ENCODE results near the gene DCDC2.
"Not testable (repeated sequence)": the region's sequence is repeated elsewhere in the genome, so short reads cannot be mapped to it uniquely, and the experiment has no call there.

DCDC2 gene

DNA sequence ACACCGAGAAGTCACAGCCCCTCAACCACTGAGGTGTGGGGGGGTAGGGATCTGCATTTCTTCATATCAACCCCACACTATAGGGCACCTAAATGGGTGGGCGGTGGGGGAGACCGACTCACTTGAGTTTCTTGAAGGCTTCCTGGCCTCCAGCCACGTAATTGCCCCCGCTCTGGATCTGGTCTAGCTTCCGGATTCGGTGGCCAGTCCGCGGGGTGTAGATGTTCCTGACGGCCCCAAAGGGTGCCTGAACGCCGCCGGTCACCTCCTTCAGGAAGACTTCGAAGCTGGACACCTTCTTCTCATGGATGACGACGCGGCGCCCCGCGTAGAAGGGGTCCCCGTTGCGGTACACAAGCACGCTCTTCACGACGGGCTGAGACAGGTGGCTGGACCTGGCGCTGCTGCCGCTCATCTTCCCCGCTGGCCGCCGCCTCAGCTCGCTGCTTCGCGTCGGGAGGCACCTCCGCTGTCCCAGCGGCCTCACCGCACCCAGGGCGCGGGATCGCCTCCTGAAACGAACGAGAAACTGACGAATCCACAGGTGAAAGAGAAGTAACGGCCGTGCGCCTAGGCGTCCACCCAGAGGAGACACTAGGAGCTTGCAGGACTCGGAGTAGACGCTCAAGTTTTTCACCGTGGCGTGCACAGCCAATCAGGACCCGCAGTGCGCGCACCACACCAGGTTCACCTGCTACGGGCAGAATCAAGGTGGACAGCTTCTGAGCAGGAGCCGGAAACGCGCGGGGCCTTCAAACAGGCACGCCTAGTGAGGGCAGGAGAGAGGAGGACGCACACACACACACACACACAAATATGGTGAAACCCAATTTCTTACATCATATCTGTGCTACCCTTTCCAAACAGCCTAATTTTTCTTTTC is at the start of gene DCDC2:
DCDC2 (minus strand) TSS at position 724 of the 883 bp plus-strand sequence; CDS start at position 415, 309 bp downstream.
- ATAC-seq (peak; percentile 13), DNase-seq (peak; percentile 20)
- no peak within 1 kb of the TSS for H3K27ac Mint-ChIP-seq
- peaks cover 20% of the 10 kb centered on the region for H3K27me3 Mint-ChIP-seq
- peak within 1 kb of the TSS; percentile 65 for H3K4me3 Mint-ChIP-seq
- H3K4me1 Mint-ChIP-seq, result peaks cover 19% of the 10 kb centered on the region
- no peaks in the 10 kb centered on the region for H3K36me3 Mint-ChIP-seq (ENCODE audit: low read depth)
- no peaks in the 10 kb centered on the region for H3K9me3 Mint-ChIP-seq

DNA sequence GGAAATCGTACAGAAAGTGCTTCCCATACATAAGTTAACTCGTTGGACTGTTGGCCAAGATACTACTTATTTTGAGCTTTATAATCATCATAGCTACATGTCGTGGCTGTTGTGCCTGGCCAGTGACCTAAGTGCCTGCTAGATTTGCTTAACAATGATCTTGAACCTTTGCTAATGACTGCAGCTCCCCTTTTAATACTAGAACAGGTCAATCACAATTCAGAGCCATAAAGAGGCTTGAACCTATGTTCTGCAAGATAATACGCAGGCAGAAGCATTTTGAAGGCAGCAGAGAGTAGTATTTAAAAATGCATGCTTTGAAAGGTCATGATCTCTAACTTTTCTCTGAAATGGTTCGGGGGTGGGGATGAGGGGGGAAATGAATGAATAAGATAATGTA is 47.4 kb upstream of the DCDC2 start:
- Mint-ChIP-seq H3K27me3 (no peaks in the 10 kb centered on the region), H3K4me3 (no peak overlapping the region), H3K4me1 (peaks cover 29% of the 10 kb centered on the region), H3K9me3 (no peaks in the 10 kb centered on the region), H3K27ac (no peak overlapping the region), H3K36me3 (ENCODE audit: low read depth) (peaks cover 17% of the 10 kb centered on the region)
- no peak for DNase-seq
- no peak for ATAC-seq

DNA sequence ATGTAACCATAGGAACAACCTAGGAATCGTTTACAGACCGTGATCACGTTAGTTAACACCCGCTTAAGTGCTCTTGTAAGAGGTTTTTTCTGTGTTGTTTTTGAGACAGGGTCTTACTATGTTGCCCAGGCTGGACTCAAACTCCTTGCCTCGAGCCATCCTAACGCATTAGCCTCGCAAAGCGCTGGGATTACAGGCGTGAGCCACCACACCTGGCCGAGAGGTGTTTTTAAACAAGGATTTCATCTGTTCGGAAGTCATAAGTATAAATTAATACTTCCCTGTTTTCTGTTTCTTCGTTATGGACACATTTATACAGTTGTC is 45.6 kb upstream of the DCDC2 start:
- H3K4me1 Mint-ChIP-seq, result peaks cover 29% of the 10 kb centered on the region
- H3K27me3 Mint-ChIP-seq, result peaks cover 8% of the 10 kb centered on the region
- ATAC-seq (no peak), DNase-seq (no peak)
- peak overlapping the region; percentile 94 for H3K4me3 Mint-ChIP-seq
- peaks cover 11% of the 10 kb centered on the region for H3K36me3 Mint-ChIP-seq (ENCODE audit: low read depth)
- peak overlapping the region; percentile 87 for H3K27ac Mint-ChIP-seq
- H3K9me3 Mint-ChIP-seq, result no peaks in the 10 kb centered on the region

DNA sequence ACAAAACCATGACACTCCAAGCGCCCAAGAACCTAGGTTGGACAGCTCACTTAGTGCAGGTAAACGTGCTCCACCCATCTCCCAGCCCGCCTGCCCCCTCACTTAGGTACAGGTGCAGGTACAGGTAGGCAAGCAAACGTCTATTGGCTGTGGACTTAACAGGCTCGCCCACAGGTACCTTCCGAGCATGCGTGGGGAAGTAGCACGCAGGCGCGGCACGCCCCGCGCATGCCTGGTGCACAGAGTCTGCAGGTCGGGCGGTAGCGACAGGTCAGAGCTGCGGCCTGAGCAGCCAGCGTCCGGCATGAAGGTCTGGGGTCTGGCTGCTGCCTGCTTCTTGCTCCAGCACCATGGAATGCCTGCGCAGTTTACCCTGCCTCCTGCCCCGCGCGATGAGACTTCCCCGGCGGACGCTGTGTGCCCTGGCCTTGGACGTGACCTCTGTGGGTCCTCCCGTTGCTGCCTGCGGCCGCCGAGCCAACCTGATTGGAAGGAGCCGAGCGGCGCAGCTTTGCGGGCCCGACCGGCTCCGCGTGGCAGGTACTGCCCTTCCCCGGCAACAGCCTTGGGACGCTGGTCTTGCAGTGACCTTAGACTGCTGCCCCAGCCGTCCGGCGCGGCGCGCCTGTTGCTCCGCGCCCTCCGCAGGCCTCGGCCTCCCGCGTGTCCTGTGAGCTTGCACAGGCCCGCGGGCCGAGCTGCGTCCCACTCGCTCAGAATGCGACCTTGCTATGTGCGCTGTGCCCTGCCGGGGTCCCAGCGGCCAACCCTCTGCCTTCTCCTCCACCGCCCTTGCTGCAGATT is 45.0 kb upstream of the DCDC2 start, which contains the start of gene MRS2:
MRS2 (plus strand) TSS at position 240 of the 804 bp plus-strand sequence; CDS start at position 351, 111 bp downstream.
- peaks cover 8% of the 10 kb centered on the region for H3K36me3 Mint-ChIP-seq (ENCODE audit: low read depth)
- ATAC-seq (peak; percentile 96), DNase-seq (peak; percentile 80)
- peak within 1 kb of the TSS; percentile 87 for H3K27ac Mint-ChIP-seq
- peaks cover 9% of the 10 kb centered on the region for H3K27me3 Mint-ChIP-seq
- peaks cover 29% of the 10 kb centered on the region for H3K4me1 Mint-ChIP-seq
- H3K9me3 Mint-ChIP-seq, result no peaks in the 10 kb centered on the region
- H3K4me3 Mint-ChIP-seq, result peak within 1 kb of the TSS; percentile 94

DNA sequence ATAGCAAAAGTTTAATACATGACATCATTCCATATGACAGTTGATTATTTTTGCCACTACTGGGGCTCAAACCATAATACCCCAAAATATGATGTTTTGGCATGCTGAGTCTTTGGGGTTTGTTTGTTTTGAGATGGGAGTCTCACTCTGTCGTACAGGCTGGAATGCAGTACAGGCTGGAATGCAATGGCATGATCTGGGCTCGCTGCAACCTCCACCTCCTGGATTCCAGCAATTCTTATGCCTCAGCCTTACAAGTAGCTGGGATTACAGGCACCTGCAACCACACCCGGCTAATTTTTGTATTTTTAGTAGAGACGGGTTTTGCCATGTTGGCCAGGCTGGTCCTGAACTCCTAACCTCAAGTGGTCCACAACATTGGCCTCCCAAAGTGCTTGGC is 43.6 kb upstream of the DCDC2 start:
- no peak for DNase-seq
- peaks cover 29% of the 10 kb centered on the region for H3K4me1 Mint-ChIP-seq
- H3K27me3 Mint-ChIP-seq, result peaks cover 19% of the 10 kb centered on the region
- H3K9me3 Mint-ChIP-seq, result peaks cover 3% of the 10 kb centered on the region
- H3K4me3 Mint-ChIP-seq, result no peak overlapping the region
- ATAC-seq, result no peak
- peaks cover 8% of the 10 kb centered on the region for H3K36me3 Mint-ChIP-seq (ENCODE audit: low read depth)
- H3K27ac Mint-ChIP-seq, result no peak overlapping the region

DNA sequence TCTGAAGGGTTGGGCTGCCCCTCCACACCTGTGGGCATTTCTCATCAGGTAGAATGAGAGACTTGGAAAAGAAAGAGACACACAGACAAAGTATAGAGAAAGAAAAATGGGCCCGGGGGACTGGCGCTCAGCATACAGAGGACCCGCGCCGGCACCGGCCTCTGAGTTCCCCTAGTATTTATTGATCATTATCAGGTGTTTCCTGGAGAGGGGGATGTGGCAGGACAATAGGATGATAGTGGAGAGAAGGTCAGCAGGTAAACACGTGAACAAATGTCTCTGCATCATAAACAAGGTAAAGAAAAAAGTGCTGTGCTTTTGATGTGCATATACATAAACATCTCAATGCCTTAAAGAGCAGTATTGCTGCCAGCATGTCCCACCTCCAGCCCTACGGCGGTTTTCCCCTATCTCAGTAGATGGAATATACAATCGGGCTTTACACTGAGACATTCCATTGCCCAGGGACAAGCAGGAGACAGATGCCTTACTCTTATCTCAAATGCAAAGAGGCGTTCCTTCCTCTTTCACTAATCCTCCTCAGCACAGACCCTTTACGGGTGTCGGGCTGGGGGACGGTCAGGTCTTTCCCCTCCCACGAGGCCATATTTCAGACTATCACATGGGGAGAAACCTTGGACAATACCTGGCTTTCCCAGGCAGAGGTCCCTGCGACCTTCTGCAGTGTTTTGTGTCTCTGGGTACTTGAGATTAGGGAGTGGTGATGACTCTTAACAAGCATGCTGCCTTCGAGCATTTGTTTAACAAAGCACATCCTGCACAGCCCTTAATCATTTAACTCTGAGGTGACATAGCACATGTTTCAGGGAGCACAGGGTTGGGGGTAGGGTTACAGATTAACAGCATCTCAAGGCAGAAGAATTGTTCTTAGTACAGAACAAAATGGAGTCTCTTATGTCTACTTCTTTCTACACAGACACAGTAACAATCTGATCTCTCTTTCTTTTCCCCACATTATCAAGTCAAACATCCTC is 42.5 kb upstream of the DCDC2 start:
- H3K4me3 Mint-ChIP-seq; ATAC-seq; H3K36me3 Mint-ChIP-seq (ENCODE audit: low read depth); DNase-seq; H3K27ac Mint-ChIP-seq; H3K9me3 Mint-ChIP-seq: not testable (repeated sequence)
- Mint-ChIP-seq H3K4me1 (peaks cover 29% of the 10 kb centered on the region), H3K27me3 (peaks cover 24% of the 10 kb centered on the region)

DNA sequence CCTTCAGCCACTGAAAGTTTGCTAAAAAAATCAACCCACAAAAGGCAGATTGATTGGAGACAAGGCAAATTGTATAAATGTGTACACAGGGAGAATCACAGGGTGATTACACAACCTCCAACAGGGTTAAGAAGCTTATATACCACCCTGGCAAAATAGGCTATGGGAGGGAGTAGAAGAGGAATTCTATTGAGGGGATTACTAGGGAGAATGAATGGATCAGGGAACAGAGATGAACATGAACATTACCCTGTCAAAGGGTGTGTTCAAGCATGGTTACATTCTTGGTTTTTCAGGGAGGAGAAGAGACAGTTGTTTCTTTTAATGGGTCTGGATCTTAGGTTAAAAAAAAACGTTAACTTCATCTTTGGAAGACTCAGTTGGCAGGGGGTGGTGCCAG is 39.8 kb upstream of the DCDC2 start:
- Mint-ChIP-seq H3K4me3 (no peak overlapping the region), H3K9me3 (peaks cover 6% of the 10 kb centered on the region), H3K36me3 (ENCODE audit: low read depth) (peaks cover 2% of the 10 kb centered on the region), H3K27ac (no peak overlapping the region), H3K4me1 (peaks cover 7% of the 10 kb centered on the region), H3K27me3 (peaks cover 24% of the 10 kb centered on the region)
- DNase-seq (no peak), ATAC-seq (no peak)

DNA sequence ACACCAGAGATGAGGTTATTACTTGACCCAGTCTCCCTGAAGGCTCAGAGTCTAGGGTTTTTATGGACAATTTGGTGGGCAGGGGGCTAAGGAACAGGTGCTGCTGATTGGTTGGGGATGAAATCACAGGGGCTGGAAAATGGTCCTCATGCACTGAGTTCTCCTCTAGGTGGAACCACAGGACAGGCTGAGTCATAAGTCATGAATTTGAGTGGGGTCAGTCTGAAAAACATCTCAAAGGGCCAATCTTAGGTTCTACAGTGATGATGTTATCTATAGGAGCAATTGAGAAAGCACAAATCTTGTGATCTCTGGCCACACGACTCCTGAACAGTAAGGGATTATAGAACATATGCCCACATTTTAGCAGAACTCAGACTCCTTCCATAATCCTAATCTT is 39.0 kb upstream of the DCDC2 start:
- DNase-seq, result no peak
- H3K4me3 Mint-ChIP-seq, result no peak overlapping the region
- peaks cover 6% of the 10 kb centered on the region for H3K9me3 Mint-ChIP-seq
- no peak overlapping the region for H3K27ac Mint-ChIP-seq
- peaks cover 2% of the 10 kb centered on the region for H3K36me3 Mint-ChIP-seq (ENCODE audit: low read depth)
- ATAC-seq, result no peak
- no peaks in the 10 kb centered on the region for H3K4me1 Mint-ChIP-seq
- H3K27me3 Mint-ChIP-seq, result peaks cover 24% of the 10 kb centered on the region

DNA sequence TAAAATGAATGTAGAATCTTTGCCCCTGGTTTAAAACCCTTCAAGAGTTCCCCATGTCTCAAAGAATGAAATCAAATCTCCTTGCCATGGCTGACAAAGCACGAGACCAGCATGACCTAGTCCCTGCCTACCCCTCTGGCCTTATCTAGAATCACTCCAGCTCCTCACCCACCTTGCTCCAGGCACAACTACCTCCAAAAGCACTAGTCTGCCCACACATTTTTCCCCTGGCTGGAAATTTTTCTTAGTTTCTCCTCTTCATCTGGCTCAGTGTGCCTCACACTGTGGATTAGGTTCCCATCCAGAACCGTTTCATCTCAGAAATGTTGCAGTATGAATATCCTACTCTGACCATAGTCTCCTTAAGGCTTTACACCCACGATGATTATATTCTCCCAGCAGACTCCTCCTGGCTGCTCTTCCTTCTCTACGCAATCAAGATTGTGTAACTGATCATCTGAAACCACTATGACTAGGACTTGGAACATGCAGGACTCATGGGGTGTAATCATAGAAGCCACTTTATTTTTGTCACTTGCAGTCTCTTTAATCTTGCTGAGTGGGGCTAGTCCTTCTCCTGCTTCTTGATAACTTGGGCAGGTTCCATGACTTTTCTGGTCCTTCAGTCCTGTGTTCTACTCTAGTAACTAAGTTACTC is 37.0 kb upstream of the DCDC2 start:
- Mint-ChIP-seq H3K4me1 (no peaks in the 10 kb centered on the region), H3K36me3 (ENCODE audit: low read depth) (peaks cover 2% of the 10 kb centered on the region), H3K9me3 (peaks cover 6% of the 10 kb centered on the region), H3K4me3 (no peak overlapping the region), H3K27me3 (peaks cover 24% of the 10 kb centered on the region), H3K27ac (no peak overlapping the region)
- DNase-seq, result no peak
- no peak for ATAC-seq

DNA sequence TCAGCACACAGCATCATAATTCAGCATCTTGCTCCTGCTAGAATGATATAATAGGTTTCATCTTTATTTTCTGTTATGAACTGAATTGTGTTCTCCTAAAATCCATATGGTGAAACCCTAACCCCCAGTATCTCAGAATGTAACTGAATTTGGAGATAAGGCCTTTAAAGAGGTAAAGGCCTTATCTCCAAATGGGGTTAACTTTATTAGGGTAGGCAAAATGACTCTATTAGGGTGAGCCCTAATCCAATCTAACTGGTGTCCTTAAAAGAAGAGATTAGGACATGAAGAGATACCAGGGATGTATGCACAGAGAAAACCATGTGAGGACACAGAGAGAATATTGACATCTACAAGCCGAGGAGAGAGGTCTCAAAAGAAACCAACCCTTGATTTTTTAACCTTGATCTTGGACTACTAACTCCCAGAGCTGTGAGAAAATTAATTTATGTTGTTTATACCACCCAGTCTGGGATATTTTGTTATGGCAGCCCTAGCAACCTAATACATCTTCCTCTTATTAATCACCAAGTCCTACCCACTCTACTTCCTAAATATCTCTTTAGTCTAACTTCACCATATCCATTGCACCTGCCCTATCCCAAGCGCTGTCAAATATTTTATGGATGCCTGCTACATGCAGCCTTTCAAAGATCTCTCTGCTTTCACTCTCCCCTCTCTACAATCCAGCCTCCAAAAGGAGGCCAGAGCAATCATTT is 36.4 kb upstream of the DCDC2 start:
- Mint-ChIP-seq H3K9me3 (peaks cover 6% of the 10 kb centered on the region), H3K36me3 (ENCODE audit: low read depth) (peaks cover 2% of the 10 kb centered on the region)

DNA sequence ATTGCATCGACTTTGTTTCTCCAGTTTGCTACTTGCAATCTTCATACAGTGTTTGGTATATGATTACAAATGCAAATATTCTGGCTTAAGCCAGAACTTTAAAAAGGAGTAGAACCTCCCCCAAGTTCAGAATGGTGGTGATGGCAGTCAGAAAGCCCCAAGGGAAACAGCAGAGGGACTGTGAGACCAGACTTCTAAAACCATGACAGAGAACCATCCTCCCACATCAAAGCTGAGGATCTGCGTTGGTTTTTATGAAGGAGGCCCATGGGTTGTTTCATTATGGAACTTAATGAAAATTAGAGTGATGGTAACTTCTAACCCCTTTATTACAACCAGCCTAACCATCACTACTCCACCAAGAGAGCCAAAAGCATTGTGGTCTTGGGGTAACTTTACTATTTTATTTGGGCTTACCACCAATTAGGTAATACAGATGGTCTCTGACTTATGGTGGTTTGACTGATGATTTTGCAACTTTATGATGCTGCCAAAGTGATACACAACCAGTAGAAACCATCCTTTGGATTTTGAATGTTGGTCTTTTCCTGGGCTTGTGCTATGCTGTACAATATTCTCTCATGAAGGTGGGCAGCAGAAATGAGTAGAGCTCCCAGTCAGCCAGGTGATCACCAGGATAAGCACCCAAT is 34.0 kb upstream of the DCDC2 start:
- peaks cover 14% of the 10 kb centered on the region for H3K27me3 Mint-ChIP-seq
- DNase-seq (no peak), ATAC-seq (peak; percentile 67)
- no peak overlapping the region for H3K4me3 Mint-ChIP-seq
- H3K36me3 Mint-ChIP-seq (ENCODE audit: low read depth), result peaks cover 2% of the 10 kb centered on the region
- peaks cover 6% of the 10 kb centered on the region for H3K9me3 Mint-ChIP-seq
- no peak overlapping the region for H3K27ac Mint-ChIP-seq
- no peaks in the 10 kb centered on the region for H3K4me1 Mint-ChIP-seq

More for the DNA sequence above, 36.4 kb upstream of the DCDC2 start:
- Mint-ChIP-seq H3K4me3 (no peak overlapping the region), H3K27me3 (peaks cover 21% of the 10 kb centered on the region), H3K4me1 (no peaks in the 10 kb centered on the region), H3K27ac (no peak overlapping the region)
- DNase-seq, result no peak
- no peak for ATAC-seq

DNA sequence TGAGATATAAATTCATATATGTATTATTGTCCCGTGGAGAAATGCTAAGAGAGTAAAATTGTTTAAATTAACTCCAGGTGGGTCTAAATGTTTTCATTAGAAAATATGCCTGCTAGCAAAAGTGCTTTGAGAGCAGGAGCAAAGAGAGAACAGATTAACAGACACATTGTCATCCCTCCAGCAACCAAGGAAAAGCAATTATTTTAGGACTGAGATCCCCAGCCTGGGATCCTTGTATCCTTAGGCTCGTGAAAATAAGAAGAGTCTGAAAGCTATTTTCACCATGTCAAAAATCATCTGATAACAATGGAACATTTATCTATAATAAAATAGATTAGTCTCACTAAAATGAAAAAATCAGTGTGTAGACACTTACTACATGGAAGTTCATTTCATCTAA is 33.3 kb upstream of the DCDC2 start:
- Mint-ChIP-seq H3K9me3 (peaks cover under 1% of the 10 kb centered on the region), H3K27me3 (peaks cover 7% of the 10 kb centered on the region), H3K36me3 (ENCODE audit: low read depth) (peaks cover 2% of the 10 kb centered on the region), H3K27ac (no peak overlapping the region), H3K4me3 (no peak overlapping the region), H3K4me1 (no peaks in the 10 kb centered on the region)
- DNase-seq, result no peak
- ATAC-seq, result no peak

DNA sequence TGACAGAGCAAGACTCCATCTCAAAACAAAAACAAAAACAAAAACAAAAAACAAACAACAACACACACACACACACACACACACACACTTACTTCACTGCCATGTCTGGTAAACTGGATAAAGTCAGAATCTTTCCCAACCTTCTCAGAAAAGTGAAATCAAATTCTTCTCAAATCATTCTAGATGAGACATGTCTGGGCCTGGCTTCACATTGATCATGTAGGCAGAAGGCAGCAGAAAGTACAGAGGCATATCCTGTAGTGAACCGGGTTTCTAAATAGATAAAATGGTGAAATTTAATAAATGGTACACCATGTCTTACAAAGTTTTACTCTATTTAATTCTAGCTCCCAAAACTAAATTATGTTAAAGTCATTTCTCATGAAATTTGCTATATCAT is 30.0 kb upstream of the DCDC2 start:
- Mint-ChIP-seq H3K27ac (no peak overlapping the region), H3K9me3 (no peaks in the 10 kb centered on the region), H3K4me1 (no peaks in the 10 kb centered on the region), H3K4me3 (no peak overlapping the region), H3K36me3 (ENCODE audit: low read depth) (no peaks in the 10 kb centered on the region), H3K27me3 (peaks cover 12% of the 10 kb centered on the region)
- ATAC-seq, result no peak
- DNase-seq, result no peak
